Measurements from ENCODE around the gene EFEMP2. TPM values are rescaled to one million over a fixed set of nuclear protein-coding genes. Genes with fewer than 3 reads are reported as not detected.
"Not testable (repeated sequence)": the region's sequence is repeated elsewhere in the genome, so short reads cannot be mapped to it uniquely, and the experiment has no call there.

Gene EFEMP2
- total RNA-seq, 4 donors from 2014 or later = 3.6 to 29.0 (median 10.2) TPM

DNA sequence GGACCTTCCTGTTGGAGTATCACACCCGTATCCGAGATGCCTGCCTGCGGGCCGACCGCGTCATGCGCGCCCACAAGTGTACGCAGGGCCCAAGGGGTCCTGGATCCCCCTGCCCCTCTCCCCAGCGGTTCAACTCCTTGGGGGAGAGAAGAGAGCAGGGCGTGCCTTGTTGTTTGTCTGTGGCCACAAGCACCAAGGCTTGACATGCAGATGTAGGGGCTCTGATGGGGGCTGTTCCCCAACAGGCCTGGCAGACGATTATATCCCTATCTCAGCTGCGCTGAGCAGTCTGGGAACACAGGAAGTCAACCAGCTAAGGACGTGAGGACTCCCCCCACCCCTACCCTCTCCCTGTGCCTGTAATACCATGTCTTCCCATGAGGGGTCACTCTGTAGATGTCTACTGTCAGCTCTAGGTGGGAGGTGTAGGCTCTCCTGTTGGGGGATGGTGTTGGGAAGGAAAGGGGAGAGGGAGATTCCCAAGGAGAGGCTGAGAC, 21.5 kb downstream of the EFEMP2 start:
- Histone ChIP-seq H3K4me3 (no peak overlapping the region), H3K27ac (no peak overlapping the region), H3K9me3 (no peaks in the 10 kb centered on the region), H3K36me3 (peaks cover 37 to 58% (median 40%) of the 10 kb centered on the region in 3 donors), H3K4me1 (peaks cover under 1 to 30% (median 11%) of the 10 kb centered on the region in 3 donors), H3K27me3 (no peaks in the 10 kb centered on the region)
- DNase-seq = no peak
- intact Hi-C loops (cut with DNase I) = no loop called here
- 76 to 91% methylated on average over 10 to 12 of the region's 14 CpGs for WGBS, 2 donors
- TF ChIP-seq POLR2A (IDR thresholded peaks at IDR 0.05) = no peak
- TF ChIP-seq, protein P1, sequence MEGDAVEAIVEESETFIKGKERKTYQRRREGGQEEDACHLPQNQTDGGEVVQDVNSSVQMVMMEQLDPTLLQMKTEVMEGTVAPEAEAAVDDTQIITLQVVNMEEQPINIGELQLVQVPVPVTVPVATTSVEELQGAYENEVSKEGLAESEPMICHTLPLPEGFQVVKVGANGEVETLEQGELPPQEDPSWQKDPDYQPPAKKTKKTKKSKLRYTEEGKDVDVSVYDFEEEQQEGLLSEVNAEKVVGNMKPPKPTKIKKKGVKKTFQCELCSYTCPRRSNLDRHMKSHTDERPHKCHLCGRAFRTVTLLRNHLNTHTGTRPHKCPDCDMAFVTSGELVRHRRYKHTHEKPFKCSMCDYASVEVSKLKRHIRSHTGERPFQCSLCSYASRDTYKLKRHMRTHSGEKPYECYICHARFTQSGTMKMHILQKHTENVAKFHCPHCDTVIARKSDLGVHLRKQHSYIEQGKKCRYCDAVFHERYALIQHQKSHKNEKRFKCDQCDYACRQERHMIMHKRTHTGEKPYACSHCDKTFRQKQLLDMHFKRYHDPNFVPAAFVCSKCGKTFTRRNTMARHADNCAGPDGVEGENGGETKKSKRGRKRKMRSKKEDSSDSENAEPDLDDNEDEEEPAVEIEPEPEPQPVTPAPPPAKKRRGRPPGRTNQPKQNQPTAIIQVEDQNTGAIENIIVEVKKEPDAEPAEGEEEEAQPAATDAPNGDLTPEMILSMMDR (IDR thresholded peaks at IDR 0.05) = peak in 4 of 6 experiments; percentile 12 to 61 (median 21)

DNA sequence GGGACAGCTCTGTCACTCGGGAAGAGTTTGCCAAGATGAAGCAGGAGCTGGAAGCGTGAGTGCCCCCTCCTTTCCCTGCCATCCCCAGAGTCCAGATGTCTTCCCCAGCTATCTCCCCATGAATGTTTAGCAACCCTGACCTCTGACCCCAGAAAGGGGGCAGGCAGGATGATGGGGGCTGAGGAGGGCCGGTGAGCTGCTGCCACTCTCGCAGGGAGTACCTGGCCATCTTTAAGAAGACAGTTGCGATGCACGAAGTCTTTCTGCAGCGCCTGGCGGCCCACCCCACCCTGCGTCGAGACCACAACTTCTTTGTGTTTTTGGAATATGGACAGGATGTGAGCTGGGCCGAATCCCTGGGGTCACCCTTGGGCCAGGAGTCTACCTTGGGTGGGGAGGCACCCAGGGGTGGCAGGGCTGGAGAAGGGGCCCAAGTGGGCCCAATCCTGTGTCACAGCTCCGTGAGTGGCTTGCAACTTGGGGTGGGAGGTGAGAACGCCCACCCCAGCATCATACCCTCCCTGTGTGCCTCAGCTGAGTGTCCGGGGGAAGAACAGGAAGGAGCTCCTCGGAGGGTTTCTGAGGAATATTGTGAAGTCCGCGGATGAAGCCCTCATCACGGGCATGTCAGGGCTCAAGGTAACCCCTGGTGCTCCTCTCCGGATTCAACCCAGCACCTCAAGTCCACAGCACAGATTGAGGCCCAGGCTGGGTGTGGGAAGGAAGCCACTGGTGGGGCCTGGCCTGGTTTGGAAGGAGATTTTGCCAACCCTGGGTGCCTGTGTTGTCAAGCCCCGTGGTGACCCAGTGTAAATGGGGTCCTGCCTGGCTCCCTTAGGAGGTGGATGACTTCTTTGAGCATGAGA, 22.1 kb downstream of the EFEMP2 start:
- Histone ChIP-seq H3K27ac (no peak overlapping the region), H3K4me3 (no peak overlapping the region), H3K4me1 (peaks cover 0 to 24% (median 5%) of the 10 kb centered on the region in 3 donors), H3K27me3 (no peaks in the 10 kb centered on the region), H3K36me3 (peaks cover 31 to 51% (median 35%) of the 10 kb centered on the region in 3 donors), H3K9me3 (no peaks in the 10 kb centered on the region)
- intact Hi-C loops (cut with DNase I) = no loop called here
- DNase-seq = no peak
- 71 to 80% methylated on average over 12 to 18 of the region's 20 CpGs for WGBS, 2 donors
- TF ChIP-seq POLR2A (IDR thresholded peaks at IDR 0.05) = no peak
- TF ChIP-seq, protein P1 (IDR thresholded peaks at IDR 0.05) = no peak

DNA sequence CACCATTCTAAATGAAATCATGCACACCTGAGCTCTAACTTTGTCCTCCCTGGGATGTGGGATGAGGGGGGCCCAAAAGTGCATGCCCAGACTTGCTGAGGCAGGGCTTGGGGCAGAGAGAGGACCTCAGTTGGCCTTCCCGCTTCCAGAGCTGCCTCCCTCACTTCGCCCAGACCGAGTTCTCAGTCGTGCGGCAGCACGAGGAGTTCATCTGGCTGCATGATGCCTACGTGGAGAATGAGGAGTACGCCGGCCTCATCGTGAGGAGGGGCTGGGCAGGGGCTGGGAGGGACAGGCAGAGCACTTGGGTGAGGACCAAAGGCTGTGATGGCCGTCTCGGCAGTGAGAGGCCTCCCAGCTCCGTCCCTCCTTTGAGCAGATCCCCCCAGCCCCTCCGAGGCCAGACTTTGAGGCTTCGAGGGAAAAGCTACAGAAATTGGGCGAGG, 22.8 kb downstream of the EFEMP2 start:
- H3K9me3 ChIP-seq = no peaks in the 10 kb centered on the region
- H3K4me1 ChIP-seq = peaks cover 0 to 17% (median 0%) of the 10 kb centered on the region in 3 donors
- TF ChIP-seq POLR2A (IDR thresholded peaks at IDR 0.05) = no peak
- TF ChIP-seq, protein P1 (IDR thresholded peaks at IDR 0.05) = no peak
- no peaks in the 10 kb centered on the region for H3K27me3 ChIP-seq
- H3K27ac ChIP-seq = no peak overlapping the region
- intact Hi-C loops (cut with DNase I) = no loop called here
- WGBS, 2 donors = 52% methylated on average over 16 of the region's 16 CpGs; no CpG with 5 or more reads in 1 of the 2 donors
- H3K4me3 ChIP-seq = no peak overlapping the region
- H3K36me3 ChIP-seq = peaks cover 25 to 44% (median 28%) of the 10 kb centered on the region in 3 donors
- DNase-seq = no peak

DNA sequence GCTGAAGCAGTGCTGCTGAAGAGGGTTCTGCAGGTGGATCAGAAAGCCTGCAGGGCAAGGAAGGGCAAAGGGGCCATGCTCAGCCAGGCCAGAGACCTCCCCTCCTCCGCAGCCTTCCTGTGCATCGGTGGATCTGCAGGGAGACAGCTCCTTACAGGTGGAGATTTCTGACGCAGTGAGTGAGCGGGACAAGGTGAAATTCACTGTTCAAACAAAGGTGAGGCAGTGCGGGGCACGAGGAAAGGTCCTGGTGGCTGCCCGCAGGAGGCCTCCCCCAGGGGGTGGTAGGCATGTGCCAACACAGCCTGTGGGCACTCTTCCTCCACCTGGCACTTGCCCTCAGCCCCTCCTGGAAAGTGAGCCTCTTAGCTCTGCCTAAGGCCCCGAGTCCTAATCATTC, 23.2 kb downstream of the EFEMP2 start:
- Histone ChIP-seq H3K9me3 (no peaks in the 10 kb centered on the region), H3K36me3 (peaks cover 21 to 40% (median 24%) of the 10 kb centered on the region in 3 donors), H3K4me3 (no peak overlapping the region), H3K27me3 (no peaks in the 10 kb centered on the region), H3K27ac (no peak overlapping the region), H3K4me1 (peaks cover 0 to 13% (median 0%) of the 10 kb centered on the region in 3 donors)
- TF ChIP-seq, protein P1 (IDR thresholded peaks at IDR 0.05) = no peak
- no peak for TF ChIP-seq POLR2A (IDR thresholded peaks at IDR 0.05)
- intact Hi-C loops (cut with DNase I) = no loop called here
- DNase-seq = no peak
- 37% methylated on average over 5 of the region's 8 CpGs; no CpG with 5 or more reads in 1 of the 2 donors for WGBS, 2 donors

DNA sequence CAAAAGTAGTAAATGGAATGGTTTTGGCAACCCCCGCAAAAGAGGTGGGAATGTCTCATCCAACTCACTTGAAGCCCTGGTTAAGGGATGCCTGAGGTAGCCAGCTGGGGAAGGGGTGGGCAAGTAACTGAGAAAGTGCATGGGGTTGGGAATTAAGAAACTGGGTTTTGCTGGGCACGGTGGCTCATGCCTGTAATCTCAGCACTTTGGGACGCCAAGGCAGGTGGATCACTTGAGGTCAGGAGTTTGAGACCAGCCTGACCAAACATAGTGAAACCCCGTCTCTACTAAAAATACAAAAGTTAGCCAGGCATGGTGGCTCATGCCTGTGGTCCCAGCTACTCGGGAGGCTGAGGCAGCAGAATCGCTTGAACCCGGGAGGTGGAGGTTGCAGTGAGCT, 23.9 kb downstream of the EFEMP2 start:
- H3K27ac ChIP-seq; DNase-seq; intact Hi-C loops (cut with DNase I): not testable (repeated sequence)

More for the DNA sequence above, 23.9 kb downstream of the EFEMP2 start:
- H3K9me3 ChIP-seq, H3K4me1 ChIP-seq, H3K4me3 ChIP-seq, H3K27me3 ChIP-seq: not testable (repeated sequence)
- WGBS, 2 donors = 54 to 55% methylated on average over 6 to 7 of the region's 7 CpGs
- peaks cover 15 to 33% (median 17%) of the 10 kb centered on the region in 3 donors for H3K36me3 ChIP-seq

Measured in esophagus squamous epithelium (tissue), 5 donors.